Measurements from ENCODE around the gene EXO1. TPM values are rescaled to one million over a fixed set of nuclear protein-coding genes. Genes with fewer than 3 reads are reported as not detected.

Gene EXO1
- total and polyA plus RNA-seq, 9 of the 15 experiments (the other 6 are each of a cell fraction or from before 2014, with no cell fraction given), result 36.0 to 125 (median 83.9) TPM

GRCh38 chr1:241847796-241848685 is at the start of gene EXO1 (continued):
- TF ChIP-seq, protein P1, sequence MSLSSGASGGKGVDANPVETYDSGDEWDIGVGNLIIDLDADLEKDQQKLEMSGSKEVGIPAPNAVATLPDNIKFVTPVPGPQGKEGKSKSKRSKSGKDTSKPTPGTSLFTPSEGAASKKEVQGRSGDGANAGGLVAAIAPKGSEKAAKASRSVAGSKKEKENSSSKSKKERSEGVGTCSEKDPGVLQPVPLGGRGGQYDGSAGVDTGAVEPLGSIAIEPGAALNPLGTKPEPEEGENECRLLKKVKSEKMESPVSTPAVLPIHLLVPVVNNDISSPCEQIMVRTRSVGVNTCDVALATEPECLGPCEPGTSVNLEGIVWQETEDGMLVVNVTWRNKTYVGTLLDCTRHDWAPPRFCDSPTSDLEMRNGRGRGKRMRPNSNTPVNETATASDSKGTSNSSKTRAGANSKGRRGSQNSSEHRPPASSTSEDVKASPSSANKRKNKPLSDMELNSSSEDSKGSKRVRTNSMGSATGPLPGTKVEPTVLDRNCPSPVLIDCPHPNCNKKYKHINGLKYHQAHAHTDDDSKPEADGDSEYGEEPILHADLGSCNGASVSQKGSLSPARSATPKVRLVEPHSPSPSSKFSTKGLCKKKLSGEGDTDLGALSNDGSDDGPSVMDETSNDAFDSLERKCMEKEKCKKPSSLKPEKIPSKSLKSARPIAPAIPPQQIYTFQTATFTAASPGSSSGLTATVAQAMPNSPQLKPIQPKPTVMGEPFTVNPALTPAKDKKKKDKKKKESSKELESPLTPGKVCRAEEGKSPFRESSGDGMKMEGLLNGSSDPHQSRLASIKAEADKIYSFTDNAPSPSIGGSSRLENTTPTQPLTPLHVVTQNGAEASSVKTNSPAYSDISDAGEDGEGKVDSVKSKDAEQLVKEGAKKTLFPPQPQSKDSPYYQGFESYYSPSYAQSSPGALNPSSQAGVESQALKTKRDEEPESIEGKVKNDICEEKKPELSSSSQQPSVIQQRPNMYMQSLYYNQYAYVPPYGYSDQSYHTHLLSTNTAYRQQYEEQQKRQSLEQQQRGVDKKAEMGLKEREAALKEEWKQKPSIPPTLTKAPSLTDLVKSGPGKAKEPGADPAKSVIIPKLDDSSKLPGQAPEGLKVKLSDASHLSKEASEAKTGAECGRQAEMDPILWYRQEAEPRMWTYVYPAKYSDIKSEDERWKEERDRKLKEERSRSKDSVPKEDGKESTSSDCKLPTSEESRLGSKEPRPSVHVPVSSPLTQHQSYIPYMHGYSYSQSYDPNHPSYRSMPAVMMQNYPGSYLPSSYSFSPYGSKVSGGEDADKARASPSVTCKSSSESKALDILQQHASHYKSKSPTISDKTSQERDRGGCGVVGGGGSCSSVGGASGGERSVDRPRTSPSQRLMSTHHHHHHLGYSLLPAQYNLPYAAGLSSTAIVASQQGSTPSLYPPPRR (CRISPR knock-in tag; IDR thresholded peaks at IDR 0.05; ENCODE audit: borderline replicate concordance), result peak; percentile 86; the same call in 1 of the 2 replicates
- TF ChIP-seq, protein P2, sequence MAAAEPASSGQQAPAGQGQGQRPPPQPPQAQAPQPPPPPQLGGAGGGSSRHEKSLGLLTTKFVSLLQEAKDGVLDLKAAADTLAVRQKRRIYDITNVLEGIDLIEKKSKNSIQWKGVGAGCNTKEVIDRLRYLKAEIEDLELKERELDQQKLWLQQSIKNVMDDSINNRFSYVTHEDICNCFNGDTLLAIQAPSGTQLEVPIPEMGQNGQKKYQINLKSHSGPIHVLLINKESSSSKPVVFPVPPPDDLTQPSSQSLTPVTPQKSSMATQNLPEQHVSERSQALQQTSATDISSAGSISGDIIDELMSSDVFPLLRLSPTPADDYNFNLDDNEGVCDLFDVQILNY (CRISPR knock-in tag; IDR thresholded peaks at IDR 0.05), result peak; percentile 99
- TF ChIP-seq TEAD2 (tag; IDR thresholded peaks at IDR 0.05) (no peak), DNMT1 (IDR thresholded peaks at IDR 0.05) (0 out of 2 replicates have a peak, but pooled peaks have one; percentile 73), ZNF449 (CRISPR knock-in tag; IDR thresholded peaks at IDR 0.05) (no peak), LEF1 (IDR thresholded peaks at IDR 0.05) (no peak), E2F6 (IDR thresholded peaks at IDR 0.05; ENCODE audit: borderline replicate concordance in 1 of 2, extremely low read depth in 1 of 2, insufficient read depth in 1 of 2, insufficient read length in 1 of 2, low read depth in 1 of 2, low read length in 1 of 2, poor library complexity in 1 of 2, severe bottlenecking in 1 of 2) (peak; percentile 88 to 91), ZBTB17 (CRISPR knock-in tag; IDR thresholded peaks at IDR 0.05) (peak; percentile 88; the same call in 1 of the 2 replicates), RREB1 (CRISPR knock-in tag; IDR thresholded peaks at IDR 0.05) (peak; percentile 18; the same call in 1 of the 2 replicates), HDAC8 (tag; IDR thresholded peaks at IDR 0.05) (no peak)
